HG03135 (cell line): ENCODE measurements around the gene DNMBP.
"Not testable (repeated sequence)": the region's sequence is repeated elsewhere in the genome, so short reads cannot be mapped to it uniquely, and the experiment has no call there.

Experiments
- ATAC-seq: cut with Tn5 transposase; IDR thresholded peaks from one replicate; pipeline ENCODE4 v1.9.1; 2021; ENCODE audit warnings: mild to moderate bottlenecking, moderate library complexity; ENCODE audit not compliant: unreplicated experiment

DNMBP gene

GRCh38 chr10:99840859-99841258 lies 168.9 kb downstream of the DNMBP start:
- not testable (repeated sequence) for ATAC-seq

DNA sequence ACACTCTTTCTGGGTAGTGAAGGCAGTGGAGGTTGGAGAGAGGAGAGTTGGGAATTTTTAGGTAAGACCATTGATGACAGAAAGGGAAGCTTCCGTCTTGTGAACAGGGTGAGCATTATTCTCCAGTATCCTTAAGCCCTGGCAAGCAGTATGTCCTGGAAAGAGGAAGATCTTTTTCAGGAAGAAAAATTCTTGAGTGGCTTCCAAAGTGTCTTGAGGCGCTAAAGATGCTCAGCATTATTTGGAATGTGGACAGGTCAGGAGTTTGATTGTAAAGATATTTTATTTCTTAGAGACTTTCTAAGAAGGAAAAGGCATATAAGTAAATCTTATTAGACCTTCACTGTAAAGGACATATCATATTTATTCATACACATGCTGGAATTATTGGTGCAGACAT lies 173.0 kb downstream of the DNMBP start:
- ATAC-seq = no peak

DNA sequence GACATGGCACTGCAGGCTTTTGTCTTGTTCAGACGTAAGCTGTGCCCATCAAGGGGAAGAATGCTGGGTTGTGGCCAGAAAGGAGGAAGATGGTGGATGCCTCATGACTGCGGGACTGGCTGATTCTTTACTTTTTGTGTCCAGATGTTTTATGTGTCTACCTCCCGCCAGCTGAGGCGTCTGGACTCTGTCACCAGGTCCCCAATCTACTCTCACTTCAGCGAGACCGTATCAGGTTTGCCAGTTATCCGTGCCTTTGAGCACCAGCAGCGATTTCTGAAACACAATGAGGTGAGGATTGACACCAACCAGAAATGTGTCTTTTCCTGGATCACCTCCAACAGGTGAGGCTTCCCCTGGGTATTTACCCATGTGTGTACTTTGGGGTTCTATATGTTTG lies 173.8 kb downstream of the DNMBP start:
- no peak for ATAC-seq

GRCh38 chr10:99834410-99834809 lies 175.3 kb downstream of the DNMBP start:
- ATAC-seq = no peak

- ATAC-seq = no peak
These were observed 177.3 kb downstream of the DNMBP start for GRCh38 chr10:99832439-99832838.

- no peak for ATAC-seq
These were observed 181.3 kb downstream of the DNMBP start for GRCh38 chr10:99828464-99828863.

DNA sequence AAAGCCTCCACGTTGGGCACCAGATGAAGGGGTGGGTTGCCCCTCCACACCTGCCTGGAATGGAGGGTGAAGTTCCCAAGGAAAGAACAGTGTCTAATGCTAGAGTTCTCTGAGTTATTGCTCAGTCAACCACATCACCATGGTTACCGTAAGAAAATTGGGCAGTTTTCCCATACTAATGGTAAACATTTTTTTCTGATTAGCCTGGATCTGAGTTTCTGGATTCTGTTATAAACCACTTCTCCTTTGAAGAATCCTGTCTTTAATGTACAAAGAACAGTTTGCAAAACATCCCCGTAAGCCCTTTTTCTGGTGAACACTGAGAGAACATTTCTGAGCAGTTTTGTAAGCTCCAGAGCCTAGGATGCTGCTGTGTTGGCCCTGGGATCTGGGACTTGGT lies 181.8 kb downstream of the DNMBP start:
- ATAC-seq = no peak
